Right lung (tissue), 10 donors: ENCODE measurements around the gene MAPK7. TPM values are rescaled to one million over a fixed set of nuclear protein-coding genes. Genes with fewer than 3 reads are reported as not detected.

Experiments used
- DNase-seq, 2 donors: peaks; one replicate each; pipeline ENCODE4 v3.0.0-alpha.2; 2013
- long read RNA-seq, 8 donors: transcript quantifications; one replicate each; lab custom pipeline, GENCODE V29; 2026
- polyA plus RNA-seq, 5 donors: library from polyadenylated mRNA; unstranded; fragments of 120-200 nt; gene quantifications; one replicate each; pipeline versions ENCODE4 v1.2.1 to v1.2.3, GENCODE V29; 2013; ENCODE audit warnings: inconsistent platforms in 1 of 5, low replicate concordance in 1 of 5; ENCODE audit not compliant: insufficient read length in 5 of 5, insufficient read depth in 1 of 5

MAPK7 gene
- 10 to 100 TPM; 19.6 to 30.4 (median 20.8) TPM for polyA plus RNA-seq
- long read RNA-seq, donor 1, full-length matches to known transcripts = 10 of 21 reads
- long read RNA-seq, donor 1, partial matches to known transcripts = 11 of 21 reads
- long read RNA-seq, donor 1, other reads (novel, unspliced or antisense) = 0 of 21 reads
- long read RNA-seq, donor 2, full-length matches to known transcripts = 4 of 335 reads
- long read RNA-seq, donor 2, partial matches to known transcripts = 139 of 335 reads
- long read RNA-seq, donor 2, other reads (novel, unspliced or antisense) = 192 of 335 reads
- long read RNA-seq, donor 3, full-length matches to known transcripts = 6 of 11 reads
- long read RNA-seq, donor 3, partial matches to known transcripts = 5 of 11 reads
- long read RNA-seq, donor 3, other reads (novel, unspliced or antisense) = 0 of 11 reads
- long read RNA-seq, donor 4, full-length matches to known transcripts = 4 of 4 reads
- long read RNA-seq, donor 4, partial matches to known transcripts = 0 of 4 reads
- long read RNA-seq, donor 4, other reads (novel, unspliced or antisense) = 0 of 4 reads
- long read RNA-seq, donor 5, full-length matches to known transcripts = 3 of 3 reads
- long read RNA-seq, donor 5, partial matches to known transcripts = 0 of 3 reads
- long read RNA-seq, donor 5, other reads (novel, unspliced or antisense) = 0 of 3 reads
- long read RNA-seq, donor 6, full-length matches to known transcripts = 13 of 18 reads
- long read RNA-seq, donor 6, partial matches to known transcripts = 5 of 18 reads
- long read RNA-seq, donor 6, other reads (novel, unspliced or antisense) = 0 of 18 reads
- long read RNA-seq, donor 7, full-length matches to known transcripts = 12 of 12 reads
- long read RNA-seq, donor 7, partial matches to known transcripts = 0 of 12 reads
- long read RNA-seq, donor 7, other reads (novel, unspliced or antisense) = 0 of 12 reads
- long read RNA-seq, donor 8, full-length matches to known transcripts = 4 of 4 reads
- long read RNA-seq, donor 8, partial matches to known transcripts = 0 of 4 reads
- long read RNA-seq, donor 8, other reads (novel, unspliced or antisense) = 0 of 4 reads

GRCh38 chr17:19378416-19379360 is at the start of gene MAPK7:
Gene MAPK7, plus strand, starts transcription at chr17:19378498. Its CDS starts 403 bp downstream, at chr17:19378901.
- no peak for DNase-seq

- DNase-seq = no peak
These were observed 49.2 kb upstream of the MAPK7 start for GRCh38 chr17:19329136-19329535.

GRCh38 chr17:19329839-19330238 is 48.5 kb upstream of the MAPK7 start:
- no peak for DNase-seq

- no peak for DNase-seq
These were observed 48.0 kb upstream of the MAPK7 start for GRCh38 chr17:19330271-19330670.

- no peak for DNase-seq
These were observed 47.2 kb upstream of the MAPK7 start for GRCh38 chr17:19331134-19331533.

GRCh38 chr17:19331543-19332245 is 46.6 kb upstream of the MAPK7 start:
- no peak for DNase-seq

GRCh38 chr17:19332371-19333131 is 45.7 kb upstream of the MAPK7 start:
- DNase-seq = no peak

- DNase-seq = no peak
These were observed 45.2 kb upstream of the MAPK7 start for GRCh38 chr17:19333132-19333440.

- DNase-seq = no peak
These were observed 44.5 kb upstream of the MAPK7 start for GRCh38 chr17:19333736-19334290.

GRCh38 chr17:19334331-19334730 is 44.0 kb upstream of the MAPK7 start:
- no peak for DNase-seq

- DNase-seq = no peak
These were observed 42.2 kb upstream of the MAPK7 start for GRCh38 chr17:19335951-19336631.

GRCh38 chr17:19336938-19337711 is 41.2 kb upstream of the MAPK7 start:
- peak in 1 of 2 donors; percentile 53 for DNase-seq

- DNase-seq = no peak
These were observed 40.6 kb upstream of the MAPK7 start for GRCh38 chr17:19337712-19338023.

GRCh38 chr17:19338031-19338990 is 40.0 kb upstream of the MAPK7 start:
- DNase-seq = no peak

- no peak for DNase-seq
These were observed 38.9 kb upstream of the MAPK7 start for GRCh38 chr17:19339341-19339815.

GRCh38 chr17:19341211-19341631 is 37.1 kb upstream of the MAPK7 start:
- no peak for DNase-seq
